DMS114 treated with DMSO at 0.1 percent for 48 hours (cell line): ENCODE measurements around the gene CDK16.
"Not testable (repeated sequence)": the region's sequence is repeated elsewhere in the genome, so short reads cannot be mapped to it uniquely, and the experiment has no call there.

Experiments
- DNase-seq: peaks from one replicate; lab custom pipeline; 2025; ENCODE audit not compliant: unreplicated experiment; lab: John Stamatoyannopoulos, UW

The CDK16 gene

GRCh38 chrX:47247206-47247998 lies 28.9 kb downstream of the CDK16 start:
- DNase-seq, result no peak

GRCh38 chrX:47247999-47248320 lies 29.5 kb downstream of the CDK16 start:
- DNase-seq, result no peak

DNA sequence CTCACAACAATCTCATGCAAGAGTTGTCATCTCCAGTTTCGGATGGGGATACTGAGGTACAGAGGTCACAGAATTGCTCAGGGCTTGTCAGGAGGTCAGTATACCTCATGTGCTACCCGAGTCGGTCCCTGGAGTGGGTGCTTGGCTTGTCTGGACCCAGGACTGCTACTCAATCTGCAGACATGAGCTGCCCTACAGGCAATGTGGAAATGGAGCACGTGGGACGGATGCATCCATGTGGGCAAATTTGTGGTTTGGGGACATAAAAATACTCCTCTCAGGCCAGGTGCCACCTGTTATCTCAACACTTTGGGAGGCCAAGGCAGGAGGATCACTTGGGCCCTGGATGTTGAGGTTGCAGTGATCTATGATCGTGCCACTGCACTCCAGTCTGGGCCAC lies 30.1 kb downstream of the CDK16 start:
- no peak for DNase-seq

DNA sequence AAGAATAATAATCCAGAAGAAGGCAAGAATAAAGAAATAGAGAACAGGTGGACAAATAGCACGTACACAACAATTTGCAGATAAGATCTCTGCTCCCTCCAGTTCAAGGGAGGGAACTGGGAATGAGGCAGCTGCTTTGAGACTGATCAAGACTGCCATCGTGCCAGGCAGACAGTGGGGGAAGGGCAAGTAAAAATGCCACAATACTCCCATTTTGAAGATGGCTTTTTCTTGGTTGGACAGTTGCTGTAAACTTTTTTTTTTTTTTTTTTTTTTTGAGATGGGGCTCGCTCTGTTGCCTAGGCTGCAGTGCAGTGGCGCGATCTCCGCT lies 31.5 kb downstream of the CDK16 start:
- DNase-seq, result no peak

DNA sequence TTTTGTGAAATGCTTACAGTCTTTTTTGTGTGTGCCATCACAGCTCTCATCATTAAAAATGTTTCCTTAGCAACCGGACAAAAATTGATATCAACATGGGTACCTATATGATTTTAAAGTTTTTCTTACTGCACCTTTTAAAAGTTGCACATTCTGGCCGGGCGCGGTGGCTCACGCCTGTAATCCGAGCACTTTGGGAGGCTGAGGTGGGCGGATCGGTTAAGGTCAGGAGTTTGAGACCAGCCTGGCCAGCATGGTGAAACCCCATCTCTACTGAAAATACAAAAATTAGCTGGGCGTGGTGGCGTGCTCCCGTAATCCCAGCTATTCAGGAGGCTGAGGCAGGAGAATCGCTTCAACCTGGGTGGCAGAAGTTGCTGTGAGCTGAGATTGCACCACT lies 39.1 kb downstream of the CDK16 start:
- not testable (repeated sequence) for DNase-seq

DNA sequence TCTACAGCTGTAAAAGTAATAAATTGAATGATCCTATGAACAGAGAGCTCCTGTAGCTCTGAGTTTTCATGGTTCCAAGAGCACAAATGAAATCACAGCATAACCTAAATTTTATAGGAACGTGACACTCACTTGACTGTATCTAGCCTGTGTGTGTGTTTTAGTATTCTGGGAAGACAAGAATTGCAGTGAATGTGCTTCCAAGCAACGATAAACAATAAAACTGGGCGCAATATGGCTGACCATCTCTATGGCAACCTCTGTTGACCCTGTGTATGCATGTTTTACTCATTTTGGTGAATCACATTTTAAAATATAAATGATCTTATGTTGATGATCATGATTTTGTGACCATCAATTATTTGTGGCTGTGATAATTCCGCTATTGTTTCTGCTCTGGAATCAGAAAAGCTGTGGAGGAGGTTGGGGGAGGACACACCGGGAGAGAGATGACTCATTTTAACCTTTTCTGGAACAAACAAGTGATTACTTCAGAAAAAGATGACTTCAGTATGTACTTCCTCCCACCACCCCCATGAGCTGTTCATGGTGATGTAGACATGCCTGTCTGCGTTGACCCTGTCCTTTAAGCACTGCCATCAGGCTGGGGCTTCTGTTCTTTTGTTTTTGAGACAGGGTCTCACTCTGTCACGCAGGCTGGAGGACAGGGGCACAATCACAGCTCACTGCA lies 46.1 kb downstream of the CDK16 start:
- DNase-seq, result no peak

GRCh38 chrX:47266643-47267042 lies 48.2 kb downstream of the CDK16 start:
- DNase-seq, result no peak

- DNase-seq, result no peak
Measured at GRCh38 chrX:47272013-47272408, 53.5 kb downstream of the CDK16 start.

DNA sequence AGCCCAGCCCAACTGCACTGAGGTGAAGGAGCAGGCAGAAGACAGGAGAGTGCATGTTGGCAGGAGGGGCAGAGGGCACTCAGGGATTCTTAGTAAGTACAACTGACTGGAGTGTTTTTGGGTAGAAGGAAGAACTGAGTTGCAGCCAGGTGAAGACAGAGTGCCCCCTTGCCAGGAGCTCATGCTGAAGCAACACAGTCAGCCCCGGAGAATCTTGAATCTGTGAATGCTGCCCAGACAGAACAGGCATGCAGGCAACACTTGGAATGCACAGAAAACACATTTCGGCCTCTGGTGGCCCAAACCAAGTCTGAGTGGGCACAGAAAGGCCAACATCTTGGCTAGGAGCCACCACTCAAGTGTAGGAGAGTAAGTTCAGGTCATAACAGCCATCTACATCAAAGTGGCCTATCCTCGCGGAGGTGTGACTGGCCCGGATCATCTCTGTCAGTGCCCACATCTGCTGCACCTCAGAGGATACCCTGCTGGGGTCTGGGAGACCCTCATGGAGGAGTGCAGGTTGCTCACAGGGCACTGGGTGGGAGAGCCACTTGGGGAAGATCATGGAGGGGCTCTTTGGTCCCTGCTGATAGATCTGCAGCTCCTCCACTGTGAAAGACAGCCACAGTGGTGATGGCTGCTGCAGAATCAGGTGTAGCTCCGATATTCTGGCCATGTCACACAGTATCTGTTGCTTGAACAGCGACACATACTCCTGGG lies 54.7 kb downstream of the CDK16 start:
- no peak for DNase-seq

- DNase-seq, result no peak
Measured at GRCh38 chrX:47278691-47279090, 60.2 kb downstream of the CDK16 start.
